KOPT-K1 (cell line): ENCODE data around the gene FLVCR2.

Experiments
- H3K27ac ChIP-seq: fragments of 200-600 bp; sonication (generic); 2 replicates; pipeline ENCODE4 v1.5.1; 2016; ENCODE audit warnings: antibody characterized with exemption, mild to moderate bottlenecking, low read depth, low read length; ENCODE audit not compliant: poor library complexity, severe bottlenecking
- H3K36me3 ChIP-seq: fragments of 200-600 bp; sonication (generic); 2 replicates; pipeline ENCODE4 v1.5.1; 2017; ENCODE audit warnings: antibody characterized with exemption, mild to moderate bottlenecking, low read length, moderate library complexity; ENCODE audit not compliant: insufficient read depth
- H3K9me3 ChIP-seq: fragments of 200-600 bp; sonication (generic); 2 replicates; pipeline ENCODE4 v1.5.1; 2017; ENCODE audit warnings: antibody characterized with exemption, low read length, mild to moderate bottlenecking; ENCODE audit not compliant: insufficient read depth, poor library complexity, severe bottlenecking

FLVCR2 gene

DNA sequence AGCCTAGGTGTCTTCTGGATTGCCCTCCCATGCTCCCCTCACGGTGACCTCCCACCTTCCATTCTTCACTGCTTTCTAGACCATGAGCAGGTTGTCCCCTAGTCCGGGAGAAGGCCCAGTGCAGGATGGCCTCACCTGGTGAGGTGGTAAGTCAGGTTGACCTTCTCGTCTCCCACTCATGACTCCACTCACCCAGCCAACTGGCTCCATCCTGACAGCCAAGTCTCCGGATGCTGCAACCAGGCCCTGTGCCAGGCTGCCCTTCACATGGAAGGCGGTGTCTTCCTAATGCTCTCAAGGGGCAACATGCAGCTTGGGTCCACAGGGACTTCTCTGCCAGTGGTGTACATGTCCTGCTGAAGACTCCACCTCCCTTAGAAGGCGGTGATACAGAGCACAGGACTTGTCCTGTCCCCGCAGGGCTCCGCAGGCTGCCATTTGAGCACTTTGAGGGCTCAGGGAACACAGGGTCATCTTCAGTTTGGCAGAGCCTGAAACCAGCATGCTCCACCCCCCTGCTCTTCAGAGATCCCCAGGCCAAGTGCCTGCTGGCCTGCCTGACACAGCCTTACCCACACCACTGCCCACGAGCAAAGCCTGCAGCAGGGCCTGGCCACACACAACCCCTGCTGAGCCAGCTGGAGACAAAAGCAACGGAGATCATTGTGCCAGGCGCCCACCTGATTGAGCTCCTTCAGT, 30.7 kb upstream of the FLVCR2 start:
- H3K9me3 ChIP-seq = no peaks in the 10 kb centered on the region
- H3K36me3 ChIP-seq = peaks cover 23% of the 10 kb centered on the region; the same call in 1 of the 2 replicates
- H3K27ac ChIP-seq = no peak overlapping the region

DNA sequence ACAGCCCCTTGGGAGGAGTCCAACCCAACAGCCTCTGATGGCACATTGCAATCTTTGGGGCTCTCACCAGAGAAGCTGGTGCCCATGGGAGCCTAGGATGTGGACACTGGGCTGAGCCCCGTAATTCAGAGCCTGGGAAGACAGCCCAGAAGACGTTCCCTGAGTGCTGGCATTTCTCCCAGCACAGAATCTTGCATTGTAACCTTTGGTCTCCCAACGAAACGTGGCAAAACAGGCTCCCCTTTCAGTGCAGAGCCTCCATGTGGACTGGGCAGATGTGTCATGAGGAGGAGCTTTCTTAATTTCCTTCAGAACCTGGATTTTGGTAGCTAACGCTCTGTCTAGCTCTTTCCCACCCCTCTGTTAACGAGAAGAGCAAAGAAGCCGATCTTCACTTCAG, 29.9 kb upstream of the FLVCR2 start:
- no peak overlapping the region for H3K27ac ChIP-seq
- no peaks in the 10 kb centered on the region for H3K9me3 ChIP-seq
- peaks cover 23% of the 10 kb centered on the region; the same call in 1 of the 2 replicates for H3K36me3 ChIP-seq

DNA sequence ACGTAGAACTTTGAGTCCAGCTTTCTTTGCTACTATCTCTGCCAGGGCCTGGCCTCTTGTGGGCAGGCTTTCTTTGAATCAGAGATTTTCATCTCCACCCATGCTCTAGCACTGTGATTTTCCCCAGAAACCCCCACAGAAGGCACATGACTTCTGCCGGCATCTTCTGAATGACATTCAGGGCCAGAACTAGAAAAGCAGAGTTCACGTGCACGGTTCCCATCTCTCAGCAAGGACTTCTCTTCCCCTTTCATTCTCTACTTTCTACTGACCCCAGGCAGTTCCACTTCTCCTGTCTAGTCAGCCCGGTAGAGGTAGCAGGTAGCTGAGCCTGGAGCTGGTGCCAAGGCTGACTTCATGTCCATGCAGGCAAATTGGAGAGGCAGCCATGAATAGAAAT, 29.3 kb upstream of the FLVCR2 start:
- no peak overlapping the region for H3K27ac ChIP-seq
- peaks cover 23% of the 10 kb centered on the region; the same call in 1 of the 2 replicates for H3K36me3 ChIP-seq
- H3K9me3 ChIP-seq = no peaks in the 10 kb centered on the region

DNA sequence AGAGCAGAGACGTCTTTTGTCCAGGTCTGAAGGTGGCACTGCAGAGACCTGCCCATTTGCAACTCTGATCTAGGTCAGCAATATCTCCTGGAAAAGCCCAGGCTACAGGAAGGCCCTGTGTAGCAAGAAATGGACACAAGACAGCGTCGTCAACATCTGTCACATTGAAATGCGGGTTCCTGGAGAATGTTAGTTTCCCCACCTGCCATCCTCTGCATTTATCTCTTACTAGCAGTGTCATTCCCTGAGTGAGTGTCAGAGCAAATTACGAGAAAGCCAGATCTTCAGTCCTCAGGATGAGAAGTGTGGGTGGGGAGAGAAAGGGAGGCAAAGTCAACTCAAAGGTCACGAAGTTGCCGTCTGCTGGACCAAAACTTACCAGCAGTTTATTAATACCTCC, 27.4 kb upstream of the FLVCR2 start:
- Histone ChIP-seq H3K36me3 (peaks cover 22% of the 10 kb centered on the region; the same call in 1 of the 2 replicates), H3K9me3 (no peaks in the 10 kb centered on the region), H3K27ac (no peak overlapping the region)

DNA sequence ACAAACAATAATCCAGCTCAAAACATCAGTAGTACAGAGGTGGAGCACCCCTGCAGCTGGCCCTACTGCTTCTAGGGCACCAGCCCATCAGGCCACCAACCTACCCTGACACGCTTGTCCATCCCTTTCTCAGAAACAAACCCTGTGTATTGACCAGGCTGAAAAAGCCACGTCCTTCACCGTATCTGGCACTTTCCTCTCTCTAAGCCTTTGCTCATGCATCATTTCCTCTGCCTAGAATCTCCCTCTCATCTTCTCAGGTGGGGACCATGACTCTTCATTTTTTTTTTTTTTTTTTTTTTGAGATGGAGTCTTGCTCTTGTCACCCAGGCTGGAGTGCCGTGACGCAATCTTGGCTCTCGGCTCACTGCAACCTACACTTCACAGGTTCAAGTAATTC, 25.3 kb upstream of the FLVCR2 start:
- peaks cover 2% of the 10 kb centered on the region; the same call in 1 of the 2 replicates for H3K36me3 ChIP-seq
- H3K9me3 ChIP-seq = peaks cover 3% of the 10 kb centered on the region
- H3K27ac ChIP-seq = no peak overlapping the region

DNA sequence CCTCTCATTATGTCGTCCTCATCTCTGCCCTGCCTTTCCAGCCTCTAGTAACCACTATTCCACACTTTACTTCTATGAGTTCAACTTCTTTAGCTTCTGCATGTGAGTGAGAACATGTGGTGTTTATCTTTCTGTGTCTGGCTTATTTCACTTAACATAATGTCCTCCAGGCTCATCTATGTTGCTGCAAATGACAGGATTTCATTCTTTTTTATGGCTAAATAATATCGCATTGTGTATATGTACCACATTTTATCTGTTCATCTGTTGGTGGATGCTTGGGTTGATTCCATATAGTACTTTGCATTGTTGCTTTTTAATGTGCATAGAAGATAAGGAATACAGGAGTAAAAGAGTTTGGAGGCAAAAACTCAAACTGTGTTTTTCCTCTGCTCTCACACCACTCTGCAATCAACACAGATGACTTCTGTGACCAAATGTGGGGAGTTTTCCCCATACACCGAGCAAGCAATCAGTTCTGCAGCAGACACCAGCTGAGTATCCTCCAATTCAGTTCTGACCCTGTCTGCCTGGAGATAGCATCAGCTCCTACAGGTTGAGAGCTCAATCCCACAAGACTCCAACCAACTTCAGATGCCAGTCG, 24.6 kb upstream of the FLVCR2 start:
- no peak overlapping the region for H3K27ac ChIP-seq
- H3K9me3 ChIP-seq = peaks cover 3% of the 10 kb centered on the region
- H3K36me3 ChIP-seq = no peaks in the 10 kb centered on the region

GRCh38 chr14:75554482-75554881, 23.9 kb upstream of the FLVCR2 start:
- Histone ChIP-seq H3K27ac (no peak overlapping the region), H3K9me3 (peaks cover 3% of the 10 kb centered on the region), H3K36me3 (no peaks in the 10 kb centered on the region)

DNA sequence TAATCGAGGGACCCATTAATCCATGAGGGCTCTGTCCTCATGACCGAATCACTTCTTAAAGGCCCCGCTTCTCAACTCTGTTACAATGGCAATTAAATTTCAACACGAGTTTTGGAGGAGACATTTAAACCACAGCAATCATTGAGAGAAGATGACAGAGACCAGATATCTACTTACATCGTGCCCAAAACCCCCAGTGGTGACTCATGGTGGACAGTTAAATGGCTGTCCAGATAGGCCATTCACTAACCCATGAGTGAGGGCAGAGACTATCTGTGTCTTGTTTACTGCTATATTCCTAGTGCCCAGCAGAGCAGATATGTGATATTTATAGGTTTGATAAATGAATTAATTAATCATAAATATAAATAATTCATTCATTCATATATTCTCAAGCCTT, 20.0 kb upstream of the FLVCR2 start:
- peaks cover 3% of the 10 kb centered on the region for H3K9me3 ChIP-seq
- no peaks in the 10 kb centered on the region for H3K36me3 ChIP-seq
- H3K27ac ChIP-seq = no peak overlapping the region

GRCh38 chr14:75559045-75559444, 19.4 kb upstream of the FLVCR2 start:
- peaks cover 3% of the 10 kb centered on the region for H3K9me3 ChIP-seq
- H3K27ac ChIP-seq = no peak overlapping the region
- H3K36me3 ChIP-seq = no peaks in the 10 kb centered on the region

GRCh38 chr14:75559451-75560222, 18.8 kb upstream of the FLVCR2 start:
- H3K36me3 ChIP-seq = no peaks in the 10 kb centered on the region
- H3K27ac ChIP-seq = no peak overlapping the region
- H3K9me3 ChIP-seq = peaks cover 3% of the 10 kb centered on the region

GRCh38 chr14:75561013-75561432, 17.4 kb upstream of the FLVCR2 start:
- Histone ChIP-seq H3K36me3 (no peaks in the 10 kb centered on the region), H3K9me3 (peaks cover 3% of the 10 kb centered on the region), H3K27ac (no peak overlapping the region)

DNA sequence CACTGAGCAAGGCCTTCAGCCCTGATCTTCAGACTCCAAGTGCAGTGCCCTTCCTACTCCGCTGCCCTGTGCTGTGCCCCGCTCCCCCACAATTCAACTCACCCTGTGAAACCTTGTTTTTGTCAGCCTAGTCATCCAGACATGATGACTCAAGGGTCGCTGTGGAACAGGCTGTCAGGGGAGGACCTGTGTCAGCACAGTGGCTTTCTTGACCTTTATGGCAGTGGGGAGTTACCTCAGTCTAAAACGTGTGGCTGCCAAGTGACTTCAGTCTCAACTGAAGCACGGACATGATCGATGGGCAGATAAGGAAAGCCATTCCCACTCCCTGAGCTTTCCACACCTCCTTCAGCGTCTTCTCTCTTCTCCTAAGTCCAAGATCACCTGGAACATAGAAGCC, 16.3 kb upstream of the FLVCR2 start:
- Histone ChIP-seq H3K9me3 (peaks cover 3% of the 10 kb centered on the region), H3K27ac (no peak overlapping the region), H3K36me3 (no peaks in the 10 kb centered on the region)

DNA sequence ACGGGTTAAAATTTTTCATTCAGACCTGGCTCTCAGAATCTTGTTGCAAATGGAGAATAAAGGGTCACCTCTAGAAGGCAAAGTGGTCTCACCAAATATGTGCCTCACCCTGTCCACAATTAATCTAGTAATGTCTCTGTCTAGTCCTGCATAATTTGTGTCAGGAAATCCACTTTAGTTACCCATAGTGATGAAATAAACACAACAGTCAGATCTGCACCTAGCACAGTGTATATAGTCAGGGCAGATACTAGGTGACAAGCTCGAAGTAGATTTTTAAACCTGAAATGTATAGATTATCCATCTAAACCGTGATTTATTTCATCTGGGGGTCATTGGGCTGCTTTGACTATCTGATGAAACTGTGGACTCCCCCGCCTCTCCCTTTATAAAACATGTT, 15.9 kb upstream of the FLVCR2 start:
- Histone ChIP-seq H3K27ac (no peak overlapping the region), H3K9me3 (peaks cover 2% of the 10 kb centered on the region), H3K36me3 (no peaks in the 10 kb centered on the region)

- Histone ChIP-seq H3K27ac (no peak overlapping the region), H3K9me3 (no peaks in the 10 kb centered on the region), H3K36me3 (no peaks in the 10 kb centered on the region)
Observed at GRCh38 chr14:75563931-75564330, 14.5 kb upstream of the FLVCR2 start.

- H3K27ac ChIP-seq = no peak overlapping the region
- no peaks in the 10 kb centered on the region for H3K36me3 ChIP-seq
- no peaks in the 10 kb centered on the region for H3K9me3 ChIP-seq
Observed at GRCh38 chr14:75565056-75565455, 13.4 kb upstream of the FLVCR2 start.
